ENCODE results near the gene RNU2-1. TPM values are rescaled to one million over a fixed set of nuclear protein-coding genes. Genes with fewer than 3 reads are reported as not detected.
"Not testable (repeated sequence)": the region's sequence is repeated elsewhere in the genome, so short reads cannot be mapped to it uniquely, and the experiment has no call there.

The RNU2-1 gene
- total and polyA plus RNA-seq, 2 experiments from 2014 or later = not detected

GRCh38 chr17:43200127-43200526 lies 33.6 kb downstream of the RNU2-1 start:
- no peaks in the 10 kb centered on the region for H3K79me2 ChIP-seq
- H2AFZ ChIP-seq = no peak overlapping the region
- no peak overlapping the region for H3K4me2 ChIP-seq
- H3K4me3 ChIP-seq = no peak overlapping the region
- no peaks in the 10 kb centered on the region for H3K27me3 ChIP-seq
- peaks cover 2% of the 10 kb centered on the region for H4K20me1 ChIP-seq (ENCODE audit: insufficient read depth, poor library complexity, severe bottlenecking)
- 88% methylated on average over 4 of the region's 4 CpGs for WGBS (ENCODE audit: low lambda C conversion rate, missing lambda C conversion rate)
- TF ChIP-seq EZH2phosphoT487 (IDR thresholded peaks at IDR 0.05; ENCODE audit: low read depth, severe bottlenecking, unreplicated experiment) (no peak), EZH2 (IDR thresholded peaks at IDR 0.05; ENCODE audit: borderline replicate concordance) (no peak)
- TF ChIP-seq, protein P1, sequence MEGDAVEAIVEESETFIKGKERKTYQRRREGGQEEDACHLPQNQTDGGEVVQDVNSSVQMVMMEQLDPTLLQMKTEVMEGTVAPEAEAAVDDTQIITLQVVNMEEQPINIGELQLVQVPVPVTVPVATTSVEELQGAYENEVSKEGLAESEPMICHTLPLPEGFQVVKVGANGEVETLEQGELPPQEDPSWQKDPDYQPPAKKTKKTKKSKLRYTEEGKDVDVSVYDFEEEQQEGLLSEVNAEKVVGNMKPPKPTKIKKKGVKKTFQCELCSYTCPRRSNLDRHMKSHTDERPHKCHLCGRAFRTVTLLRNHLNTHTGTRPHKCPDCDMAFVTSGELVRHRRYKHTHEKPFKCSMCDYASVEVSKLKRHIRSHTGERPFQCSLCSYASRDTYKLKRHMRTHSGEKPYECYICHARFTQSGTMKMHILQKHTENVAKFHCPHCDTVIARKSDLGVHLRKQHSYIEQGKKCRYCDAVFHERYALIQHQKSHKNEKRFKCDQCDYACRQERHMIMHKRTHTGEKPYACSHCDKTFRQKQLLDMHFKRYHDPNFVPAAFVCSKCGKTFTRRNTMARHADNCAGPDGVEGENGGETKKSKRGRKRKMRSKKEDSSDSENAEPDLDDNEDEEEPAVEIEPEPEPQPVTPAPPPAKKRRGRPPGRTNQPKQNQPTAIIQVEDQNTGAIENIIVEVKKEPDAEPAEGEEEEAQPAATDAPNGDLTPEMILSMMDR (IDR thresholded peaks at IDR 0.05; ENCODE audit: poor library complexity) = no peak
- no peak for DNase-seq (ENCODE audit: low spot score)
- no peaks in the 10 kb centered on the region for H3K9me3 ChIP-seq (ENCODE audit: low read depth)
- H3K36me3 ChIP-seq (replicated peaks; ENCODE audit: insufficient read depth, low read depth) = peaks cover 7% of the 10 kb centered on the region
- H3K4me1 ChIP-seq (ENCODE audit: insufficient read depth) = no peaks in the 10 kb centered on the region
- no peak overlapping the region for H3K27ac ChIP-seq
- H3K9me2 ChIP-seq (replicated peaks; ENCODE audit: insufficient read depth) = no peaks in the 10 kb centered on the region

DNA sequence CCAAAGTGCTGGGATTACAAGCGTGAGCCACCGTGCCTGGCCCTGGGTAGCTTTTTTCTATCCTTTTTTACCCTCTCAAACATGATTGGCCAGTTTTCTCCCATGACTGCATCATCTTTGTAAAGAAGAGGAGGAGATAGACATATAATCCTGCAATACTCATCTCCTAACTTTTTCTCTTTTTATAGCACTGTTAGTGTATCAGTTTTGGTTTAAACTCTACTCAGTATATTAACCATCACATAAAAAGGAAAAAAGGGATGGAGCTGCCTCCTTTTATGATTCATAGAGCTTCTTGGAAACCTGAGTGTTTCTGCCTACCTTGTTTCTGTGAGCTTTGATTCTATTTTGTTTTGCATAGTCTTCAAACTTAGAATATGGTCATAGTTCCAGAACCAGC lies 34.1 kb downstream of the RNU2-1 start:
- H3K9me2 ChIP-seq (replicated peaks; ENCODE audit: insufficient read depth) = no peaks in the 10 kb centered on the region
- 94% methylated on average over 2 of the region's 2 CpGs for WGBS (ENCODE audit: low lambda C conversion rate, missing lambda C conversion rate)
- no peaks in the 10 kb centered on the region for H3K4me1 ChIP-seq (ENCODE audit: insufficient read depth)
- H3K4me3 ChIP-seq = no peak overlapping the region
- H3K27ac ChIP-seq = no peak overlapping the region
- no peaks in the 10 kb centered on the region for H3K9me3 ChIP-seq (ENCODE audit: low read depth)
- DNase-seq (ENCODE audit: low spot score) = no peak
- TF ChIP-seq, protein P1 (IDR thresholded peaks at IDR 0.05; ENCODE audit: poor library complexity) = no peak
- TF ChIP-seq EZH2 (IDR thresholded peaks at IDR 0.05; ENCODE audit: borderline replicate concordance) (no peak), EZH2phosphoT487 (IDR thresholded peaks at IDR 0.05; ENCODE audit: low read depth, severe bottlenecking, unreplicated experiment) (no peak)
- no peak overlapping the region for H2AFZ ChIP-seq
- H3K79me2 ChIP-seq = no peaks in the 10 kb centered on the region
- H4K20me1 ChIP-seq (ENCODE audit: insufficient read depth, poor library complexity, severe bottlenecking) = peaks cover 2% of the 10 kb centered on the region
- H3K27me3 ChIP-seq = no peaks in the 10 kb centered on the region
- H3K36me3 ChIP-seq (replicated peaks; ENCODE audit: insufficient read depth, low read depth) = peaks cover 12% of the 10 kb centered on the region
- H3K4me2 ChIP-seq = no peak overlapping the region

- H3K36me3 ChIP-seq (replicated peaks; ENCODE audit: insufficient read depth, low read depth) = peaks cover 19% of the 10 kb centered on the region
- TF ChIP-seq, protein P1 (IDR thresholded peaks at IDR 0.05; ENCODE audit: poor library complexity) = no peak
- no peak for TF ChIP-seq EZH2 (IDR thresholded peaks at IDR 0.05; ENCODE audit: borderline replicate concordance)
- TF ChIP-seq EZH2phosphoT487 (IDR thresholded peaks at IDR 0.05; ENCODE audit: low read depth, severe bottlenecking, unreplicated experiment) = no peak
- no peaks in the 10 kb centered on the region for H3K79me2 ChIP-seq
- no peaks in the 10 kb centered on the region for H4K20me1 ChIP-seq (ENCODE audit: insufficient read depth, poor library complexity, severe bottlenecking)
- H3K27ac ChIP-seq = no peak overlapping the region
- no peaks in the 10 kb centered on the region for H3K27me3 ChIP-seq
- H3K9me2 ChIP-seq (replicated peaks; ENCODE audit: insufficient read depth) = no peaks in the 10 kb centered on the region
- no peak for DNase-seq (ENCODE audit: low spot score)
- H2AFZ ChIP-seq = no peak overlapping the region
- 97% methylated on average over 5 of the region's 5 CpGs for WGBS (ENCODE audit: low lambda C conversion rate, missing lambda C conversion rate)
- H3K4me1 ChIP-seq (ENCODE audit: insufficient read depth) = no peaks in the 10 kb centered on the region
- H3K4me2 ChIP-seq = no peak overlapping the region
- H3K9me3 ChIP-seq (ENCODE audit: low read depth) = no peaks in the 10 kb centered on the region
- no peak overlapping the region for H3K4me3 ChIP-seq
These were observed 40.5 kb downstream of the RNU2-1 start for GRCh38 chr17:43193251-43193650.

DNA sequence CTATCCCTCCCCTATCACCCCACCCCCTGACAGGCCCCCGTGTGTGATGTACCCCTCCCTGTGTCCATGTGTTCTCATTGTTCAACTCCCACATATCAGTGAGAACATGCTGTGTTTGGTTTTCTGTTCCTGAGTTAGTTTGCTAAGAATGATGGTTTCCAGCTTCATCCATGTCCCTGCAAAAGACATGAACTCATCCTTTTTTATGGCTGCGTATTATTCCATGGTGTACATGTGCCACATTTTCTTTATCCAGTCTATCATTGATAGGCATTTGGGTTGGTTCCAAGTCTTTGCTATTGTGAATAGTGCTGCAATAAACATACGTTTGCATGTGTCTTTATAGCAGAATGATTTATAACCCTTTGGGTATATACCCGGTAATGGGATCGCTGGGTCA lies 47.1 kb downstream of the RNU2-1 start:
- not testable (repeated sequence) for H4K20me1 ChIP-seq (ENCODE audit: insufficient read depth, poor library complexity, severe bottlenecking); H3K27ac ChIP-seq; H3K9me2 ChIP-seq (replicated peaks; ENCODE audit: insufficient read depth); H3K27me3 ChIP-seq; H3K4me3 ChIP-seq; H3K4me2 ChIP-seq; H2AFZ ChIP-seq; H3K9me3 ChIP-seq (ENCODE audit: low read depth); DNase-seq (ENCODE audit: low spot score); H3K4me1 ChIP-seq (ENCODE audit: insufficient read depth)
- 96% methylated on average over 5 of the region's 5 CpGs for WGBS (ENCODE audit: low lambda C conversion rate, missing lambda C conversion rate)
- H3K36me3 ChIP-seq (replicated peaks; ENCODE audit: insufficient read depth, low read depth) = peaks cover 11% of the 10 kb centered on the region
- H3K79me2 ChIP-seq = peaks cover 15% of the 10 kb centered on the region

Measured in hepatocyte (in vitro differentiated cells).